ENCODE results near the gene KRTAP15-1. TPM values are rescaled to one million over a fixed set of nuclear protein-coding genes. Genes with fewer than 3 reads are reported as not detected.

Gene KRTAP15-1
- total RNA-seq, 6 experiments from 2014 or later = not detected

DNA sequence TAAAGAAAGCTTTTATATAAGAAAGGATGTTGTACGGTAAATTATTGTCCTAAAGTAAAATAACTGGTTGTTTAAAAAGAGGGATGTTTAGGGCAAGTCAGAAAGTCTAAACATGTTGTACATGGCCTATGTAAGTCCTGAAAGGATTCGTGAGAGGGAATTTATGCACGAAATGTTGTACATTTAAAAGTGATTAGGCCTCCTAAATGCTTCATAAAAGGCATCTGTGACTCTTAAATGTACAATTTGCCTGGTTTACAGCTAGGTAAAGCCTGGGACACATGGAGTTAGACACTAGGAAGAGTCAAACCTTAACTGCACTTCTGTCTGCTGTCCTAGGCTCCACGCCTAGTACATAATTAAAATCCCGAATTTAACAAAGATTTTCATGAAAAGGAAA is 24.1 kb upstream of the KRTAP15-1 start:
- no peak for ATAC-seq
- 49% methylated on average over 5 of the region's 5 CpGs for WGBS (ENCODE audit: insufficient coverage, low coverage, low lambda C conversion rate, missing lambda C conversion rate)
- TF ChIP-seq, protein P1, sequence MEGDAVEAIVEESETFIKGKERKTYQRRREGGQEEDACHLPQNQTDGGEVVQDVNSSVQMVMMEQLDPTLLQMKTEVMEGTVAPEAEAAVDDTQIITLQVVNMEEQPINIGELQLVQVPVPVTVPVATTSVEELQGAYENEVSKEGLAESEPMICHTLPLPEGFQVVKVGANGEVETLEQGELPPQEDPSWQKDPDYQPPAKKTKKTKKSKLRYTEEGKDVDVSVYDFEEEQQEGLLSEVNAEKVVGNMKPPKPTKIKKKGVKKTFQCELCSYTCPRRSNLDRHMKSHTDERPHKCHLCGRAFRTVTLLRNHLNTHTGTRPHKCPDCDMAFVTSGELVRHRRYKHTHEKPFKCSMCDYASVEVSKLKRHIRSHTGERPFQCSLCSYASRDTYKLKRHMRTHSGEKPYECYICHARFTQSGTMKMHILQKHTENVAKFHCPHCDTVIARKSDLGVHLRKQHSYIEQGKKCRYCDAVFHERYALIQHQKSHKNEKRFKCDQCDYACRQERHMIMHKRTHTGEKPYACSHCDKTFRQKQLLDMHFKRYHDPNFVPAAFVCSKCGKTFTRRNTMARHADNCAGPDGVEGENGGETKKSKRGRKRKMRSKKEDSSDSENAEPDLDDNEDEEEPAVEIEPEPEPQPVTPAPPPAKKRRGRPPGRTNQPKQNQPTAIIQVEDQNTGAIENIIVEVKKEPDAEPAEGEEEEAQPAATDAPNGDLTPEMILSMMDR (IDR thresholded peaks at IDR 0.05) = no peak
- TF ChIP-seq POLR2A (IDR thresholded peaks at IDR 0.05) = no peak

DNA sequence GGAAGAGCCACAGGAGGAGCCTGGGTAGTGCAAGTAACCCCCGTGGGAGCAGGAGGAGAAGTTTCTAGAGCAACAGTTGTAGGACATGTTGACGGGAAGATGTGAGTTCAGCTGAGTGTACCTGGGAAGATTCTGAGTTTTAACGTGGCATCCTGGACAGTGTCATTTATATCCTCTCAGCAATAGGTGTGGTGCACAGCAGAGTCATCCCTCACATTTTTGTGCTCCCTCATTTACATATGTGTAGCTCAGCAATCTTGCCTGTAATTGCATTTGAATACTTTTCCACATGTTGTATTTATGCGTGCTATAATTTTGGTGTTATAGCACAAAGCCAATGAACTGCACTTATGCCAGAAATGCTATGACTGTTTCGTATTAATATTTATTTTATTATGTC is 14.2 kb upstream of the KRTAP15-1 start, which contains the start of gene KRTAP13-3:
KRTAP13-3 (minus strand) TSS at position 101 of the 400 bp plus-strand sequence; CDS start at position 87, 14 bp downstream.
- WGBS (ENCODE audit: insufficient coverage, low coverage, low lambda C conversion rate, missing lambda C conversion rate) = 48% methylated on average over 5 of the region's 5 CpGs
- TF ChIP-seq, protein P1 (IDR thresholded peaks at IDR 0.05) = no peak
- TF ChIP-seq POLR2A (IDR thresholded peaks at IDR 0.05) = no peak

More for the DNA sequence above, 24.1 kb upstream of the KRTAP15-1 start:
- no peak for DNase-seq
- Histone ChIP-seq H3K36me3 (no peaks in the 10 kb centered on the region), H3K4me1 (no peaks in the 10 kb centered on the region), H3K27me3 (no peaks in the 10 kb centered on the region), H3K27ac (no peak overlapping the region), H3K9me3 (no peaks in the 10 kb centered on the region), H3K4me3 (no peak overlapping the region)
- intact Hi-C loops (cut with DNase I) = no loop called here

GRCh38 chr21:30426731-30427130 is 13.3 kb upstream of the KRTAP15-1 start:
- Histone ChIP-seq H3K27me3 (no peaks in the 10 kb centered on the region), H3K4me3 (no peak overlapping the region), H3K36me3 (no peaks in the 10 kb centered on the region), H3K27ac (no peak overlapping the region), H3K4me1 (no peaks in the 10 kb centered on the region), H3K9me3 (no peaks in the 10 kb centered on the region)
- TF ChIP-seq, protein P1 (IDR thresholded peaks at IDR 0.05) = no peak
- no peak for TF ChIP-seq POLR2A (IDR thresholded peaks at IDR 0.05)
- 33% methylated on average over 3 of the region's 3 CpGs for WGBS (ENCODE audit: insufficient coverage, low coverage, low lambda C conversion rate, missing lambda C conversion rate)
- no peak for ATAC-seq
- DNase-seq = no peak
- intact Hi-C loops (cut with DNase I) = no loop called here

More for the DNA sequence above, 14.2 kb upstream of the KRTAP15-1 start, which contains the start of gene KRTAP13-3:
- Histone ChIP-seq H3K27ac (no peak within 1 kb of the TSS), H3K4me3 (no peak within 1 kb of the TSS), H3K9me3 (no peaks in the 10 kb centered on the region), H3K4me1 (no peaks in the 10 kb centered on the region), H3K36me3 (no peaks in the 10 kb centered on the region), H3K27me3 (no peaks in the 10 kb centered on the region)
- intact Hi-C loops (cut with DNase I) = no loop called here
- no peak for ATAC-seq
- no peak for DNase-seq

- intact Hi-C loops (cut with DNase I) = no loop called here
- no peaks in the 10 kb centered on the region for H3K9me3 ChIP-seq
- H3K4me3 ChIP-seq = no peak within 1 kb of the TSS
- H3K27ac ChIP-seq = no peak within 1 kb of the TSS
- ATAC-seq (no peak), DNase-seq (no peak)
- H3K36me3 ChIP-seq = no peaks in the 10 kb centered on the region
- WGBS (ENCODE audit: insufficient coverage, low coverage, low lambda C conversion rate, missing lambda C conversion rate) = 54% methylated on average over 6 of the region's 9 CpGs
- TF ChIP-seq, protein P1 (IDR thresholded peaks at IDR 0.05) = no peak
- no peak for TF ChIP-seq POLR2A (IDR thresholded peaks at IDR 0.05)
- no peaks in the 10 kb centered on the region for H3K4me1 ChIP-seq
- H3K27me3 ChIP-seq = no peaks in the 10 kb centered on the region
Measured at GRCh38 chr21:30430170-30430655, 9.9 kb upstream of the KRTAP15-1 start, which contains the start of gene KRTAP13-4. Gene KRTAP13-4 (plus strand): TSS chr21:30430220. CDS start chr21:30430276, 56 bp downstream.

All from right lobe of liver (tissue), 6 donors.